IPS-20b (cell line): Measurements from ENCODE around the gene ADH6.
"Not testable (repeated sequence)": the region's sequence is repeated elsewhere in the genome, so short reads cannot be mapped to it uniquely, and the experiment has no call there.

Experiments used
- H3K27ac ChIP-seq: one replicate; pipeline ENCODE4 v1.5.1; 2013; ENCODE audit warnings: low read length
- H3K27me3 ChIP-seq: 2 replicates; pipeline ENCODE4 v1.6.1; 2013; ENCODE audit warnings: mild to moderate bottlenecking, low read length, inconsistent platforms; ENCODE audit not compliant: insufficient read depth
- H3K36me3 ChIP-seq: 2 replicates; pipeline ENCODE4 v1.6.1; 2013; ENCODE audit warnings: low read depth, mild to moderate bottlenecking, inconsistent platforms, low read length, moderate library complexity; ENCODE audit not compliant: insufficient read depth
- H3K4me1 ChIP-seq: 2 replicates; pipeline ENCODE4 v1.6.1; 2013; ENCODE audit warnings: mild to moderate bottlenecking, control low read depth, inconsistent platforms, low read length, moderate library complexity; ENCODE audit not compliant: insufficient read depth
- H3K4me3 ChIP-seq: 2 replicates; pipeline ENCODE4 v1.5.1; 2013; ENCODE audit warnings: mild to moderate bottlenecking, low read length, inconsistent platforms
- H3K9ac ChIP-seq: 2 replicates; pipeline ENCODE4 v1.6.1; 2013; ENCODE audit warnings: low read depth, mild to moderate bottlenecking, inconsistent platforms, low read length, moderate library complexity
- H3K9me3 ChIP-seq: 2 replicates; pipeline ENCODE4 v1.6.1; 2013; ENCODE audit warnings: mild to moderate bottlenecking, low read depth, low read length, inconsistent platforms; ENCODE audit not compliant: insufficient read depth

The ADH6 gene

DNA sequence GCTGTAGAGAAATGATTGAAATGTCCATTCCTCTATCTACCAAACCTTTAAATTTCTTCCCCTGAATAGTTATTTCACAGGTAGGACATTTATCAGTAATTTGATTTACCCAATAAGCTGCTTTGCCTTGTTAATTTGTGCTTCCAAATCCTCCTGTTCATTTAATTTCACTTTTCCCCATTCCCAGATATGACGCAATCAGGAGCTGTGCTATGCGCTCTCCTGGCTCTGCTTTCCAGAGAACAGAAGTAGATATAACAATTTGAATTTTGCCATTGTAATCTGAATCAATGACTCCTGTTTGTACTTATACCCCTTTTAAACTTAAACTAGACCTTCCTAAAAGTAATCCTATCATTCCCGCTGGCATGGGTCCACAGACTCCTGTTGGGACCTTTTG lies 29.1 kb downstream of the ADH6 start:
- not testable (repeated sequence) for H3K36me3 ChIP-seq, H3K4me3 ChIP-seq, H3K9ac ChIP-seq, H3K27ac ChIP-seq, H3K27me3 ChIP-seq, H3K4me1 ChIP-seq
- H3K9me3 ChIP-seq: peaks cover 16% of the 10 kb centered on the region

DNA sequence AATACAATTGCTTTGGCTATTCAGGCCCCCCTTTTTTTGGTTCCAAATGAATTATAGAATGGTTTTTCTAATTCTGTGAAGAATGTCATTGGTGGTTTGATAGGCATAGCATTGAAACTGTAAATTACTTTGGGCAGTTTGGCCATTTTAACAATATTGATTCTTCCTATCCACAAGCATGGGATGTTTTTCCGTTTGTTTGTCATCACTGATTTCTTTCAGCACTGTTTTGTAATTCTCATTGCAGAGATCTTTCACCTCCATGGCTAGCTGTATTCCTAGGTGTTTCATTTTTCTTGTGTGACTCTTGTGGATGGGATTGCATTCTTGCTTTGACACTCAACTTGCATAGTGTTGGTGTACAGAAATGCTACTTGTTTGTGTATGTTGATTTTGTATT lies 33.0 kb downstream of the ADH6 start:
- no peak overlapping the region for H3K4me3 ChIP-seq
- H3K9ac ChIP-seq: no peak overlapping the region
- no peaks in the 10 kb centered on the region for H3K27me3 ChIP-seq
- no peaks in the 10 kb centered on the region for H3K4me1 ChIP-seq
- H3K27ac ChIP-seq: no peak overlapping the region
- H3K9me3 ChIP-seq: peaks cover 18% of the 10 kb centered on the region
- no peaks in the 10 kb centered on the region for H3K36me3 ChIP-seq

DNA sequence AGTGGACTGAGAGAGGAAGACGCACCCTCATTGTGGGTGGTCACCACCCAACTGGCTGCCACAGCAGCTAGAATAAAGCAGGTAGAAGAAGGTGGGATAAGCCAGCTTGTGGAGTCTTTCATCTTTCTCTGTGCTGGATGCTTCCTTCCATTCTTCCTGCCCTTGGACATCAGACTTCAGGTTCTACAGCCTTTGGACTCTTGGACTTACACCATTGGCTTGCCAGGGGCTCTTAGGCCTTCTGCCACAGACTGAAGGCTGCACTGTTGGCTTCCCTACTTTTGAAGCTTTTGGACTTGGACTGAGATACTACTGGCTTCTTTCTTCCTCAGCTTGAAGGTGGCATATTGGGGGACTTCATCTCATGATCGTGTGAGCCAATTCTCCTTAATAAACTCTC lies 33.5 kb downstream of the ADH6 start:
- Histone ChIP-seq H3K36me3 (no peaks in the 10 kb centered on the region), H3K27me3 (no peaks in the 10 kb centered on the region), H3K4me3 (no peak overlapping the region), H3K4me1 (no peaks in the 10 kb centered on the region), H3K27ac (no peak overlapping the region), H3K9me3 (peaks cover 18% of the 10 kb centered on the region), H3K9ac (no peak overlapping the region)

GRCh38 chr4:99180382-99181070 lies 38.5 kb downstream of the ADH6 start:
- no peaks in the 10 kb centered on the region for H3K4me1 ChIP-seq
- no peaks in the 10 kb centered on the region for H3K27me3 ChIP-seq
- no peak overlapping the region for H3K4me3 ChIP-seq
- no peak overlapping the region for H3K27ac ChIP-seq
- no peaks in the 10 kb centered on the region for H3K36me3 ChIP-seq
- no peak overlapping the region for H3K9ac ChIP-seq
- H3K9me3 ChIP-seq: peaks cover 12% of the 10 kb centered on the region

DNA sequence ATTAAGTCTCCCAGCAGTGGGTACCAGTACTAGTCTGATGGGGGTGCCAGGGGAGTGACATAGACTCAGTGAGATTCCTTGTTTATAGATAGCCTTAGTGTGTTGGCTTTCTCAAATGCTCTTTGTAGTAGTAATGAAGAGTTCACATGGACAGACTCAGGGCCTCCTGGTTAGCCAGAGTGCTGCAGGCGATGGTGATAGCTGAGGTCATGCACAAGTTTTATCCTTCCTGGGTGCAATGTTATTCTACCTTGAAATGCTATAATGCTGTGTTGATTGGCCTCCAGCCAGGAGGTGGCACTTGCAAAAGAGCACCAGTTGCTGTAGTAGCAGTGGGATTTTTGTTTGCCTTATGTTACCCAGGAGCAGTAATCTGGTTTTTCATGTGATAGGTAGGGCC lies 39.4 kb downstream of the ADH6 start:
- H3K36me3 ChIP-seq: no peaks in the 10 kb centered on the region
- H3K4me1 ChIP-seq: no peaks in the 10 kb centered on the region
- H3K4me3 ChIP-seq: no peak overlapping the region
- no peak overlapping the region for H3K9ac ChIP-seq
- H3K9me3 ChIP-seq: peaks cover 6% of the 10 kb centered on the region; the same call in 1 of the 2 replicates
- H3K27ac ChIP-seq: no peak overlapping the region
- no peaks in the 10 kb centered on the region for H3K27me3 ChIP-seq

DNA sequence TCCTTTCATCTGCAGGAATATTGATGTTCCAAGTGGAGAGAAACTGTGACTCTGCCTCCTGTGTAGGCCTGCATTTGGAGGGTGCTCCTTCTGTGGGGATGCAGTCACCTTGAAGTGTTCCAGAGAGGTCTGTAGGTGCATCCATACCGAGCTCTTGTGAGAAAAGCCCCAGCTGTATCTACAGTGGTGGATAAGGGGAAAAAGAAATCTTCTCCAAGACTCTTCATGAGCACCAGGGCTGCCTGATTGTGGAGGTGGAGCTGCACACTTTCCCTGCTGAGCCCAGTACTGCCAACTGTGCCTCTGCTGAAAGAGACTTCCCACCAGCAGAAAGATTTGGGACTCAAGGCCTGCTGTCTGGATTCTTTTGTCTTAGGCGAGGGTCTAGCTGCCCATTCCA lies 39.9 kb downstream of the ADH6 start:
- Histone ChIP-seq H3K9me3 (peaks cover 1% of the 10 kb centered on the region; the same call in 1 of the 2 replicates), H3K4me3 (no peak overlapping the region), H3K27me3 (no peaks in the 10 kb centered on the region), H3K27ac (no peak overlapping the region), H3K4me1 (no peaks in the 10 kb centered on the region), H3K36me3 (no peaks in the 10 kb centered on the region), H3K9ac (no peak overlapping the region)

DNA sequence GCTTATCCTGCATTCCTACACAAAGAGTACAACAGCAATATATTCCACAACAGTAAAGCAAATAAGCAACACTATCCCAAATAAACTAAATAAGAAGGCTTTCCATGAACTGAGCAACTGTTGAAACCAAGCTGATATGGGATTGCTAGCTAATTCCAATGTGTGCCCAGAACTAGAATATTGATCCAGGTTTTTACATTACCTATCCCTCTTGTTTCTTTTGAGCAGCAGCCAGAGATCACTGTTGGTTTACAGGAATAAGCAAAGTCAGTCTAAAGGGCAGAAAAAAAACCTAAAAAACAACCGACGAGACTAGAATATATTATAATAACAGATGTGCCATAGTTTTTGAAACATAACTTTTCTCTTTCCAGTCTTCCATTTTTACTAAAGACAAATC lies 52.5 kb downstream of the ADH6 start:
- no peaks in the 10 kb centered on the region for H3K36me3 ChIP-seq
- no peak overlapping the region for H3K27ac ChIP-seq
- no peaks in the 10 kb centered on the region for H3K27me3 ChIP-seq
- no peak overlapping the region for H3K9ac ChIP-seq
- no peaks in the 10 kb centered on the region for H3K4me1 ChIP-seq
- H3K9me3 ChIP-seq: no peaks in the 10 kb centered on the region
- H3K4me3 ChIP-seq: no peak overlapping the region

GRCh38 chr4:99165978-99166377 lies 53.1 kb downstream of the ADH6 start:
- H3K4me1 ChIP-seq: no peaks in the 10 kb centered on the region
- no peak overlapping the region for H3K9ac ChIP-seq
- H3K36me3 ChIP-seq: no peaks in the 10 kb centered on the region
- H3K27ac ChIP-seq: no peak overlapping the region
- H3K9me3 ChIP-seq: no peaks in the 10 kb centered on the region
- no peak overlapping the region for H3K4me3 ChIP-seq
- no peaks in the 10 kb centered on the region for H3K27me3 ChIP-seq

DNA sequence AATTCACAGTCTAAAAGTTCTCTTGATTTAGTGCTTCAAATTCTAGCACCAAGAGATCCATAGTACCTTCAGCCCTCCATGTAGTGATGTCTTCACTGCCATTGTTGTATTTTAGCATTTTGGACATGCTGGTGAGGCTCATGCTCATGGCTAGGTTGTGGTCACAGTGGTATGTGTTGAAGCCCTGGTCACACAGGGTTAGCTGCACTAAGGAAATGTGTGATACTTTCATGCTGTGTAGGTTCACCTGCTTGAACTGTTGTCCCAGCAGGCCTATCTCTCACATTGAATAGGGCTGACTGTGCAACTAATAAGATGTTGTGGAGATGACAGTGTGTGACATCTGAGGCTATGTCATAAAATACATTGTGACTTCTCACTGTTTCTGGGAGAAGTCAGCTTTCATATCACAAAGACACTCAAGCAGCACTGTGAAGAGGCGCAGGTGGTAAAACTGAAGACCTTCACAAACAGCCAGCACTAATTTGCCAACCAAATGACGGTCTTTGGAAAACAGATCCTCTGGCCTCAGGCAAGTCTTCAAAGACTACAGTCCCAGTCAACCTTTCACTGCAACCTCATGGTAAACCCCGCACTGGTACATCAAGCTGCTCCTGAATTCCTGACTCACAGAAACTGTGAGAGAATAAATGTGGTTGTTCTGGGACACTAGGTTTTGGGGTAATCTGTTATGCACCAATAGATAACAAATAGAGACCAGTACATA lies 57.5 kb downstream of the ADH6 start:
- Histone ChIP-seq H3K4me1 (no peaks in the 10 kb centered on the region), H3K4me3 (no peak overlapping the region), H3K9ac (no peak overlapping the region), H3K36me3 (no peaks in the 10 kb centered on the region), H3K27ac (no peak overlapping the region), H3K27me3 (no peaks in the 10 kb centered on the region), H3K9me3 (no peaks in the 10 kb centered on the region)

- no peaks in the 10 kb centered on the region for H3K36me3 ChIP-seq
- no peaks in the 10 kb centered on the region for H3K9me3 ChIP-seq
- no peak overlapping the region for H3K27ac ChIP-seq
- H3K4me1 ChIP-seq: no peaks in the 10 kb centered on the region
- no peak overlapping the region for H3K9ac ChIP-seq
- H3K4me3 ChIP-seq: no peak overlapping the region
- H3K27me3 ChIP-seq: no peaks in the 10 kb centered on the region
These were observed 59.3 kb downstream of the ADH6 start for GRCh38 chr4:99159699-99160098.

GRCh38 chr4:99157478-99157935 lies 61.5 kb downstream of the ADH6 start:
- Histone ChIP-seq H3K4me3 (no peak overlapping the region), H3K27ac (no peak overlapping the region)

DNA sequence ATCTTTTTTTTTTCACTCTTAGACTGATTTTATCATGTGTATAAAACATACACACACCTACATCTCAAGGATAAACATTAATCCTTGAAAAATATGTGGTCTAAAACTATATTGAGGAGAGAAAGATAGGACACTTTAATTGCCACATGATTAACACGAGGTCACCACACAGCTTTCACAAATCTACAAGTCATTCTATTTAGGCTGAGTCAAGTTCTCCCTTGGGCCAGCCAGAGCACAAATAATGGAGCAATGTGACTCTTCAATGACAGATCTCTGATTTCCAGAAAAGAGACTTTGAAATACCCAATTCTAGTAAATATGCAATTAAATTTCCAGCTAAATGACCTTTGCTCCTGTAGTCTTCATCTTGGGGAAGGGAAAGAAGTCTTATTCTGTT lies 62.1 kb downstream of the ADH6 start:
- Histone ChIP-seq H3K27me3 (no peaks in the 10 kb centered on the region), H3K9me3 (peaks cover 13% of the 10 kb centered on the region), H3K9ac (no peak overlapping the region), H3K4me3 (no peak overlapping the region), H3K4me1 (no peaks in the 10 kb centered on the region), H3K36me3 (no peaks in the 10 kb centered on the region), H3K27ac (no peak overlapping the region)

More at GRCh38 chr4:99157478-99157935, 61.5 kb downstream of the ADH6 start:
- Histone ChIP-seq H3K9me3 (peaks cover 8% of the 10 kb centered on the region), H3K27me3 (no peaks in the 10 kb centered on the region), H3K9ac (no peak overlapping the region), H3K4me1 (no peaks in the 10 kb centered on the region), H3K36me3 (no peaks in the 10 kb centered on the region)
